Lower leg skin (tissue), 3 donors: ENCODE measurements around the gene GNAZ.

Source experiments
- POLR2A ChIP-seq, 2 donors: fragments of 450-650 bp; IDR thresholded peaks; one replicate each; pipeline ENCODE4 v1.6.1; 2016 to 2017; ENCODE audit warnings: antibody characterized with exemption in 2 of 2, mild to moderate bottlenecking in 1 of 2, moderate library complexity in 1 of 2
- TF ChIP-seq, protein P1 (sequence below), 3 donors: fragments of 450-650 bp; IDR thresholded peaks; one replicate each; pipeline ENCODE4 v1.5.1; 2016; ENCODE audit warnings: antibody characterized with exemption in 3 of 3, mild to moderate bottlenecking in 3 of 3, moderate library complexity in 2 of 3

DNA sequence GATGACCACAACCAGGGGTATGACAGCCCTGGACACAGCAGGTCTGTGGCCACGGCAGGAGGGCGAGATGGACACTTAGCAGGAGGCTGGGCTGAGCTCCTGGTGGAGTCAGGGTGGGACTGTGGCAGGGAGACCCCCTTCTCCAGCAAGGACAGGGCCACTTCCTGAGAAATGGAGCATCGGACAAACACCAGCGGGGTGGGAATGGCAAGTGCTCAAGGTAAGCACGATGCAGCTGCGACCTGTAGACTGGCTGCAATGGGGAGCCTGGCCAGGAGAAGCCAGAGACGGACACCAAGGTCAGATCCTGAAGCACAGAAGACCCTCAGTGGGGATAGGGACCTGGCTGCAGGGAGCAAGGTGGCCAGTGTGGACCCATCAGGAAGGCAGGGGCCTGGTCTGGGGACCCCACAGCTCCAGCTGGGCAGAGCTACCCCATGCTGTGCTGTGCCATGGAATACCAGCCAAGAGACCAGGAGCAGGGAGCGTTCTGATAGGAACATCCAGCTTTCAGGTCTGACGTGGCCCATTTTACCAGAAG is 42.2 kb downstream of the GNAZ start:
- TF ChIP-seq, protein P1, sequence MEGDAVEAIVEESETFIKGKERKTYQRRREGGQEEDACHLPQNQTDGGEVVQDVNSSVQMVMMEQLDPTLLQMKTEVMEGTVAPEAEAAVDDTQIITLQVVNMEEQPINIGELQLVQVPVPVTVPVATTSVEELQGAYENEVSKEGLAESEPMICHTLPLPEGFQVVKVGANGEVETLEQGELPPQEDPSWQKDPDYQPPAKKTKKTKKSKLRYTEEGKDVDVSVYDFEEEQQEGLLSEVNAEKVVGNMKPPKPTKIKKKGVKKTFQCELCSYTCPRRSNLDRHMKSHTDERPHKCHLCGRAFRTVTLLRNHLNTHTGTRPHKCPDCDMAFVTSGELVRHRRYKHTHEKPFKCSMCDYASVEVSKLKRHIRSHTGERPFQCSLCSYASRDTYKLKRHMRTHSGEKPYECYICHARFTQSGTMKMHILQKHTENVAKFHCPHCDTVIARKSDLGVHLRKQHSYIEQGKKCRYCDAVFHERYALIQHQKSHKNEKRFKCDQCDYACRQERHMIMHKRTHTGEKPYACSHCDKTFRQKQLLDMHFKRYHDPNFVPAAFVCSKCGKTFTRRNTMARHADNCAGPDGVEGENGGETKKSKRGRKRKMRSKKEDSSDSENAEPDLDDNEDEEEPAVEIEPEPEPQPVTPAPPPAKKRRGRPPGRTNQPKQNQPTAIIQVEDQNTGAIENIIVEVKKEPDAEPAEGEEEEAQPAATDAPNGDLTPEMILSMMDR (IDR thresholded peaks at IDR 0.05), result no peak
- TF ChIP-seq POLR2A (IDR thresholded peaks at IDR 0.05), result no peak
